HG03520 (cell line): ENCODE measurements around the gene RTP5.
"Not testable (repeated sequence)": the region's sequence is repeated elsewhere in the genome, so short reads cannot be mapped to it uniquely, and the experiment has no call there.

Experiments
- ATAC-seq: cut with Tn5 transposase; IDR thresholded peaks from one replicate; pipeline ENCODE4 v1.9.1; 2021; ENCODE audit warnings: mild to moderate bottlenecking, moderate library complexity; ENCODE audit not compliant: unreplicated experiment

The RTP5 gene

DNA sequence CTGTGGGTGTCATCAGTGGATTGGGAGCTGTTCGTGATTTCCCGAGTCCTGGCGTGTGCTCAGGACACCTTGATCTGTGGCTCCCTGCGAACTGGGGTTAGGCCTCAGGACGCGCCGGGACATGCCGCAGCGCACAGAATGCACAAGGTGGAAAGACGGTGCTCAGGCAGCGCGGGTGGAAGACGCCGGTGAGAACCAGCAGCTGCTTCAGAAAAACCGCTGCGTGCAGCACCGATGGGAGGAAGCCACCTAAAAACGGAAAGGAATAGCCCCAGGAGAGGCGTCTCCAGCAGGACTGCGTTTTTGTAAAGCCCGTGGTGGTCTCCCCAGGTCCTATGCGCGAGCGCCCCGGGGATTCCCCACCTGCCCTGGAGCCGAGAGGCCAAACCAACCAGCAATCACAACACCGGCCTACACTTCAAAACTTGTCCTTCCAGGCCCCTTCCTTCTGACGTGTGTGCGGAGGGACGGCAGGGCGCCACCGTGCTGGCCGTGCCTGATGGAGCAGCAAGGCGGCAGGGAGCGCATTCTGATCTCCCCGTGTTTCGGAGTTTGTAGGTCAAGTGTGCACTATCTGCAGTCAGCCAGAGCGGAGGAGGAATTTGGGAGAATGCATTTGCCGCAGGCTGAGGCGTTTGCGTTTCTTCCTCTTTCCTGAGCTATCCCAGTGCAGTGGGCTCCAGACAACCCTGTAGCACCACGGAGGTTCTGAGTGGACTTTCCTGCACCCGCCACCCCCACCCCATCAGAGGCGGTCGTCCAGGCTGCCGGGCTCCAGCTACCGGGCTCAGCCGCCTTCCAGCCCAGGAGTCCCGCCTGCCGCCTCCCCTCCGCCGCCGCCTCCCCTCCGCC is 32.2 kb downstream of the RTP5 start:
- ATAC-seq: no peak

DNA sequence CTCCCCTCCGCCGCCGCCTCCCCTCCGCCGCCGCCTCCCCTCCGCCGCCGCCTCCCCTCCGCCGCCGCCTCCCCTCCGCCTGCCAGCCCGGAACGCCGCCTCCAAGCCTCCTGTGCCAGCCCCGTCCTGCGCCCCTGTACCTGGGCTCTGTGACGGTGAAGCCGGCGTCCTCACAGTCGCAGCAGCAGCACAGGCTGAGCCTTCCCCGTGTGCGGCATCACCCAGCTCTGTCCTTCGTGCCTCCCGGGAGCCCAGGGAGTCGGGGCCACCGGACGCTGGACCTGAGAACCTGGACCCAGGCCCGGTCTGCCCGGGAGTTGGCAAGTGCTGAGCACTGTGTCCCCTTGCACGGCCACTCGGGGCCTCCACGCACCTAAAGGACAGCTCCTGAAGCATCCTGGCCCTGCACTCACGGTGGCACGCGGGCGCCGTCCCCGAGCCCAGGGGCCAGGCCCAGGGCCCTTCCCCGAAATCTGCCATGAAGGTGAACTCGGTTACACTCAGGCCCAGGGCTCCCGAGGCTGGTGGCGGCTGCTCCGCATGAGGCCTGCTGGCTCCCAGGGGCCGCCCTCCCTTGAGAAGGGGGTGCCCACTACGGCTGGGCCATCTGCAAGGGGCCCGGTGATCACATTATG is 32.9 kb downstream of the RTP5 start:
- ATAC-seq: no peak

DNA sequence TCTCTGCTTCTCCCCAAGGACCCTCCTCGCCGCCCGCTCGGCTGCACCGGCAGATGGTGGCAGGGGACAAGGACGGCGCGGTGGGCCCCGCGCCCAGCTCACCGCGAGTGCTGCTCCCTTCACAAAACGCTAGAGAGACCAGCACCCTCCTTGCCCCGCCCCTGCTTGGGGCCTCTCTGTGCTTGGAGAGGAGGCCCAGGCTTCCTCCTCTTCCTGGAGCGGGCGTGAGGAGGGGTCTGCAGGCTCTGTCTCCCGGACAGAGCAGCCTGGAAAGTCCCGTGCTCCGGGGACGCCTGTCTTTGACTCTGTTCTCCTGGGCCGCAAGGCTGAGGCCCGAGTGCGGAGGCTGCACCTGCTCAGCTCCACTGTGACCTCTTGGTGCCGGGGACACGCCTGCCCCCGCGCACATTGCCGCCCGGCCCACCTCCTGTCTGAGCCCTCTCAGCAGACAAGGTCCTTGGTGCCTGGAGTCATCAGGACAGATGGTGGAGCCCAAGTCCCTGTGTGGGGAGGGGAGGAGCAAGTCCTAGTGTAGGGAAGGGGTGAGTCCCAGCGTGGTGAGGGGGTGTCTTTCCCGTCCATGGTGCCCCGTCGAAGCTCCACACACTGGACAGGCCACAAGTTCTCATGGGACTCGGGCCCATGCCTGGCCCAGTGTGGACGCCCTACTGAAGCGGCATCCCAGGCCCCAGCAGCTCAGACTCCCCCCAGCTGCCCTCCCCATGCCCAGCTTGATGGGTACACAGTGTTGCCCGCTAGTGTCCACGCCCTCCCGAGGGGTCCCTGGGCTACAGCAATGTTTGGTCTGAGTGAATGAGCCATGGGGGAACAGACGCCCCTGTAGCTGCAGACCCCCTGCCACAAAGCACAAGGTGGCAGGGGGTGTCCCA is 33.8 kb downstream of the RTP5 start:
- ATAC-seq: no peak

DNA sequence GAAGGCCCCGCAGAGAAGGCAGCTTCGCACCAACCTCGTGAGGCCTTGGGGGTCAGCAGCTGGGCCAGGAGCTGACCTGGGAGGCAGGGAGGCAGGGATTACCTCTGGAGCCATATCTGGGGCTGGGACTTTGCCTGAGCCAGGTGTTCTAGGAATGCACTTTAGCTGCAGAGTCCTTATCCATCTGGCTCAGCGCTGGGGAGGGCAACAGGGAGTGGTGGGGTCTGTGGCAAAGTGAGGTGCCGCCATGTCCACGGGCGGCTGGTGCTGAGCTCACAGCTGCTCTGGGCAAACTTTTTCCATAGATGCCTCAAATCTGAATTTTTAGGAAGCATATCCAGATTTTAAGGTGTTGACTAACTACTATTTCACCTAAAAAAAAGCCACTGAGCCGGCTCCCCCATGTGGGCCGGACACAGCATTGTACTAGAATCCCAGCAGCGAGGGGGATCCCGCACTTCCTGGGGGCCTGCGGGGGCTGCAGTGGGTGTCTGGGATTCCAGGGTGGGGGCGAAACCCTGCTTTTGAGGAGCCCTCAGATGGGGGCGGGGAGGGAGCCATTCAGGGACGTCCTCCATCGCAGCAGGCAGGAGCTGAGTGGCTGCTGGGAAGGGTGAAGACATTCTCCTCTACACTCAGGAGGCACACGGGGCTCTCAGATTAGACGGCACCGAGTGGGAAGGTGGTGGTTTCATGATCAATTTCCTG is 34.6 kb downstream of the RTP5 start:
- no peak for ATAC-seq

DNA sequence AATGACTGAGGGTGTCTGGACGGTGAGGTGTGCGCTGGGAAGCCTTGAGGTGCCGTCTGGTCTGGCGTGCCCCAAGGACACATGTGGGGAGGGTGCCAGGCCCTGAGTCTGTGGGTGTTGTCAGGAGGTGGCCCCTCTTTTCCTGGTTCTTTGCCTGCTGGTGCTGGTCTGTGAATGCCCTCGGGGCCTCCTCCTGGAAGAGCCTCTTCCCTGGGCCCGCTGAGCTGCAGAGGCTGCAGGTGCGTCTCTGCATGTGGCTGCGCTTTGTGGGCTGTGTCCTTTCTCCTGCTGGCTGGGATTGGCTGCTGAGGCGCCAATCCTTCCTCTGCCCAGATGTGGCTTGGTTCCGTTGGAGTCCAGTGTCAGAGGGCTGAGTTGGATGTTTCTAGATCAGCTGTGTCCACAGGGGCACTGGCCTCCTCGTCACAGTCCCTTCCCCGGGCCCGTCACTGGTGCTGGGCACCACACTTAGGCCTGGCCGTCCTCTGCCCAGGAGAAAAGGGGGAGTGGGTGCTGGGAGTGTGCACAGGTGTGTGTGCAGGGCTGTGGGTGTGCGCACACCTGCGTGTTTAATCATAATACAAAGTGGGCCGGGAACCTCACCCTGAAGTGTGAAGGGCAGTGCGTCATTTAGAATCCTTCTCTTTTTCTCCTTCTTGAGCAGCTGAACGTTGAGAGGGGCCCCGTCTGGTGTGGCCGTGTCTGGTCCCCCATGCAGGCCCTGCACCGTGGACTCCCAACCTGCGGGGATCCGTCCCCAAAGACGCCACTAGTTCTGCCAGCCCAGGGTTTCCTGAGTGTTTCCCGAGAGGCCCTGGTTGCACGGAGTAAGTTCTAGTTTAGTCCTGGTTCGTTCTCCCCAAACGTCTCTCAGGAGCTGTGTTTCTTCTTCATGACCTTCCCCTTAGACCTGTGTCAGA is 35.5 kb downstream of the RTP5 start:
- no peak for ATAC-seq

DNA sequence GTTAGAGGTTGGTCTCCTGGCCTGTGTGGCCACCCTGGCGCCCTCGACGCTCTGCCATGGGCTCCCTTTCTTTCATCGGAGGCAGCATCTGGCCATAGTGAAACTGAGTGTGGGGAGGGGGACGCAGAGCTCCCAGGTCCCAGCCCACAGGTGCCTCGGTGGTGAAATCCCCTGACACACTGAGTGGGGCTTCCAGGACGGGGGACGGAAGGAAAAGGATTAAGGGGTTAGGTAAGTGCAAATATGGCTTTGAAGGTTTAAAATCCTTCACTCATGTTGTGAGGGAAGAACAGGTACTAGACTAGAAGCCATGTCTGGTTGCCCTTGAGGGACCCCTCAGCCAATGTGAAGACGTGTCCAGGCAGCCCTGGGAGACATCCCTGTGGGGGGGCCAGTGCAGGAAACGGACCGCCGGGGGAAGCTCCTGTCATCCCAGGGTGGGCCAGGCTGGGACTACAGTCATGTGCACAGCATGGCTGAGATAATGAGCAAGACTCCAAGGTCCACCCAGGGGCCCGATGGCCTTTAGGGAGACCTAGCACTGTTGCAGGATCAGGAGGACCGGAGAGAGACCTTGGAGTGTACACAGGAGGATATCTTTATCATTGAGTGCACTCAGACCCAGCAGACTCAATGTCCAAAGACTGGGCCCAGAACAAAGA is 36.3 kb downstream of the RTP5 start:
- ATAC-seq: no peak

DNA sequence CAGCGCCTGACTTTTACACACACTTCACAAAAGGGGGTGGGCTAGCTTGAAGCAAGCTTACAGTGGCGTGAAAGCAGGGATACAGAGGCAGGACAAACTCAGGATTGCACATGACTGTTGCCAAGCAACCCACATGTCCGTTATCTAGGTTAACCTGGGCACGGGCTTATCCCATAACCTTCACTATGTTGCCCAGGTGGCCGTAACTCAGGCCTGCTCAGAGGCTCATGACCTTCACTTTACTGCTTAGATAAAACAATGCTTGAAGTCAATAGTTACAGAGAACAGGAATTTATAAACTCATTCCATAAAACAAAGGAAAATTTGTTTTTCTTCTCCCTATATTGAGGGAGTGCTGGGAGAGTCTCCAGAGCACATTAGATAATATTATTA is 36.8 kb downstream of the RTP5 start:
- ATAC-seq: not testable (repeated sequence)

DNA sequence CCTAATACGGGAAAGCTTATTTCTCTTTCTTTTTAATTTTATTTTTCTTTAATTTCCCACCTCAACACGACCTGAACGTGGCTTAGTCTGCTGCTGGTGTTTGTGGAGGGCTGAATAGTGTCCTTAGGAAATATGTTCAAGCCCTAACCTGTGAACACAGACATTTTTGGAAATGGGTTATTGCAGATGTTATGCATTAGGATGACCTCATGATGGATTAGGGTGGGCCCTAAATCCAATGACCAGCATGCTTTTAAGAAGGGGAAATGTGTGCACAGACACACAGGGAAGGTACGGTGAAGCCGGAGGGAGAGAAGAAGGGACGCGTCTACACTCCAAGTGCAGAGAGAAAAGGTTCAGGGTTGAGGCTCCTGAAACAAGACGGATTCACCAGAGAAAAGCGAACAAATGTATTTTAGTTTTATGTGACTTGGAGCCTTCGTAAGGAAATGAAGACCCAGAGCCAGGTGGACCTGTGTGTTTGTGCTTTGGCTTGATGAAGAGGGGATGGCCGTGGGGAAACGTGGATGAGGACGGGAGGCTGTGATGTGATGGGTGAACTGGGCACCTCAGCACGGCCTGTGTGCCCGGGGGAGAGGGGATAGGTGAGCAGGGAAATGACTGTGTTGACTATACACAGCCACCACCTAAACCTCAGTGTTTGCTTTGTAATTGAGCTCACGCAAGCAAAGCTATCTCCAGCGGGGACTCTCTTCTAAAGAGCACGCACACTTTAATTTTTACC is 37.5 kb downstream of the RTP5 start:
- no peak for ATAC-seq

DNA sequence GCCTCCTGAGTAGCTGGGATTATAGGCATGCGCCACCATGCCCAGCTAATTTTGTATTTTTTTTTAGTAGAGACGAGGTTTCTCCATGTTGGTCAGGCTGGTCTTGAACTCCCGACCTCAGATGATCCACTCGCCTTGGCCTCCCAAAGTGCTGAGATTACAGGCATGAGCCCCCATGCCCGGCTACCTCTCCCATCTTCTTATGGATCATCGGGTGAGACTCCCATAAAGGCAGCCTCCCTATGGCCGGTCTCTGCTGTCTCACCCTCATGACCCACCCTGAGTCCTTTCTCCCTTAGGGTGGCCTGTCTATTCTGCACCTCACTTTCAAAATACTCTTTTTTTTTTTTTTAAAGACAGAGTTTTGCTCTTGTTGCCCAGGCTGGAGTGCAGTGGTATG is 38.3 kb downstream of the RTP5 start:
- ATAC-seq: not testable (repeated sequence)

DNA sequence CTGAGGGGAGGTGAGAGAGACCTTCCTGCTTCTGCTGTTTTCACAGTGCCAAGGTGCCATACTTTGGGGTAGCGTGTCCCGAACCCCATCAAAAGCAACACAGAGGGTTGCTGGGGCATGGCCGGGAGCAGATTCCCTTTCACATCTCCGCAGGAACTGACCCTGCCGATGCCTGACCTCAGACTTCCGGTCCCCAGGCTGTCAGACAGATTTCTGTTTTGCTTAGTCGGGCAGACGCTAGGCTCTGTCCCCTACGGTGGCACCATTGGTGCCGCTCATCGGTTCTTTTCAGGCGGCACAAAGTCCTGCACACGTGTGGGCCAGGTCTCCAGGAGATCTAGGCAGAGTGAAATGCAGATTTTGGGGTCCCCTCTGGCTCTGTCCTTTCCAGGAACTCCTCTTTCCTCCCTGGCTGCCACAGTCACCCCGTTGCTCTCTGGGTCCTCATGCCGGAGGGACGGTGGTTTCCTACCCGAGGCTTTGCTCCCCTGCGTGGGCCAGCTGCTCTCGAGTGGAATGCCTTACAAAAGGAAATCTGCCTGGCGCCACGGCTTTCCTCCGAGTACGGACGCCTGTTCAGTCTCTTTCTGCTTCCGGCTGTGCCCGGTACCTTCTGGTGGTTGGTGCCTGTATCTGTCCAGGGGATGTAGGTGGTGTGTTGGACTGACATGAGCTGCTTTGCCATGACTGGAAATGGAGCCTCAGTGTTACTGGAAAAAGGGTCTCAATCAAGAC is 39.3 kb downstream of the RTP5 start:
- ATAC-seq: no peak

DNA sequence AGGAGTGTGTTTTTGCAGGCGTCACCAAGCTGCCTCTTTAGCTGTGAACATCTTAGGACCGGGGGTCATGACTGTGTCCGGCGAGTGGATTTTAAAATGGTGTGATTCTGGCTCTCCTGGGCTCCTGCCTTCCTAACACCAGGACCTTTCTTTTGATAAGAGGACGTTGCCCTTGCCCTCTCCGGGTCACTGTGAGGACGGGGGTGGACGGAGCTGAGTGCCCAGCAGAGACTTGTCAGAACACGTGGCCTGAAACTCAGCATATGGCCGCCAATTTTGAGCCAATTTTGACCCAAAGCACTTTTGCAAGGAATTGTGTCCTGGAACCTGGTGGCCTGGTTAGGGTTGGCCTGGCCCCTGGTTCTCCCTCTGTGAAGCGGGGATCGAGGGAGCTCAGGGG is 40.2 kb downstream of the RTP5 start:
- no peak for ATAC-seq

DNA sequence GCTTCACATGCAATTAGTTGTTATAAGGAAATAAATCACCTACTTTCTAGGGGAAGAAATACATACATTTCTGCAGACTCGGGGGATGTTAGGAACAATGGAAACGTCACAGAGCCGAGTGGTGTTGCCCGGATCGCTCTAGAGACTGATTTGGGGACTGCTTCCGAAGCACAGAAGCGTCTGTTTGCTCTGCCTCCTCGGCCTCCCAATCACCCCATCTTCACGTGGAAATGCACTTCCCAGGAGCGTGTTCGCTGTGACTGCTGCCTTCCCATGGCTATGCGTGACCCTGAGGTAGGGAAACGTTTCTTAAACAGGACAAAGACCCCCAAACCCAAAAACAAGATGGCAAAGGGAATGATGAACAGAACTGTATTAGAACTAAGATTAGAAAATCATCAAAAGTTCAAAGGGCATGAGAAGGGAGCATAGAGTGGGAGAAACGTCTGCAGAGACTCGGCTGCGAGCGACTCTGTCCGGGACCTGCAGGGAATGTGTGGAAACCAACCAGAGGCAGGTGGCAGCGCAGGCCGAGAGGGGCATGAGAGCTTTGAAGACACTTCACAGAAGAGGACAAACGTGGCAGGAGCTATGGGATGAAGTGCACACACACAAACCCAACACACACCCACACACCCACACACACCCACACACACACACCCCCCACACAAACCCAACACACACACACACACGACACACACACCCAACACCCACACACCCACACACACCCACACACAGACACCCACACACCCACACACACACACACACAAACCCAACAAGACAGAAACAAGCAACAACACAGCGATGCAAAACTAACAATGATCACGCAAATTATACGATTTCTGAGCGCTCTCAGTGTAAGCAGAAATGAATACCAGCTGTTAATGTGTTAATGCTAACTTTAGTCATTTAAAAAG is 41.3 kb downstream of the RTP5 start:
- ATAC-seq: no peak

DNA sequence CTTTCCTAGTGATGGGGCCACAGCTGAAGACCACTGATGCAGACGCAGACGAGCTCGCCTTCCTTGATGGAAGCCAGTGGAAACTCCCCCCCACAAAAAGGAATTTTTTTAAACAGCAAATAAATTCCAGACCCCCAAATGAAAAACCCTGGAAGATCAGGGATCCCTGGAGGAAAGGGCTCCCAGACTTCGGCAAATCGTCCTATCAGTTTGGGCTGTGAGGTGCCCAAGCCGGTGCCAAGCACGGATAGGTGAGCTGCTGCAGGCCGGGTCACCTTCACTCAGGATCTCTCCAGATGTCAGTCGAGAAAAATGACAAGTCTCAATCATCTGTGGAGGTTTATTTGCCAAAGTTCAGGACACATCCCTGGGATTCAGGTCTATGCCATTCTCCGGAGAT is 42.0 kb downstream of the RTP5 start:
- ATAC-seq: no peak

DNA sequence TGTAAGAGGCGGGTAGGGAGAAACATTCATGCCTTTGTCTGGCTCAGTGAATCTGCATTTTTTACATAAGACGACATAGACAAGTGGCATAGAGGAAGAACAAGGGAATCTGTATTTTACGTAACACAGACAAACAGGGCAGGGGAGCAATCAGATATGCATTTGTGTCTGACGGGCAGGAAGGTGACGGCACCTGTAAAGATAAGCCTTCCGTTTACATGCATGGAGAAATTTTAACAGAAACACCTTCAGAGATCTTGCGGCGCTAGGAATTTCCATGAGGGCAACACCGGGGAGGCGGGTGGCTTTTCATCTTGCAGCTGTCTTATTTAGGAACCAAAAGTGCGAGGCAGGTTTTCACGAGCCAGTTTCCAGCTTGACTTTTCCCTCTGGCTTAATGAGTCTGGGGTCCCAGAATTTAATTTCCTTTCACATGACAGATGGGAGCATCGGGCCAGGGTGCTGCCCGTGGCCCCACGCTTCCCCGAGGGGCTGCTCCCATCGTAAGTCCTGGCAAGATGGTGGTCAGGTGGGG is 42.6 kb downstream of the RTP5 start:
- ATAC-seq: no peak

DNA sequence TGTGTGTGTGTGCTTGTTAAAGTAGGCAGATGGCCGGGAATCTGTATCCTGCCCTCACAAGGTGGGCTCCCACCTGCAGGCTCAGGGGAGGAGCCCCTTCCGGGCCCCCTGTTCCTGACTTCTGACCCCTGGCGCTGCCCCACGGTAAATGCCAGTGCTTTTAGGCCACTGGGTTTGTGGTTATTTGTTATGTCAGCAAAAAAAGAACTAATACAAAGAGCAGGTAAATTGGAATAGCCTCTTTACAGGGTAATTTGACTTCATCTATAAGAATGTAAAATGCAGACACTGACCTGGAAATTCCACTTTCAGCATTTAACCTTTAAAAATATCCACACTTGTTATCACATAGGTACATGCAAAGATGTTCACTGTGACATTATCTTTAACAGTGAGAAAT is 44.2 kb downstream of the RTP5 start:
- no peak for ATAC-seq

DNA sequence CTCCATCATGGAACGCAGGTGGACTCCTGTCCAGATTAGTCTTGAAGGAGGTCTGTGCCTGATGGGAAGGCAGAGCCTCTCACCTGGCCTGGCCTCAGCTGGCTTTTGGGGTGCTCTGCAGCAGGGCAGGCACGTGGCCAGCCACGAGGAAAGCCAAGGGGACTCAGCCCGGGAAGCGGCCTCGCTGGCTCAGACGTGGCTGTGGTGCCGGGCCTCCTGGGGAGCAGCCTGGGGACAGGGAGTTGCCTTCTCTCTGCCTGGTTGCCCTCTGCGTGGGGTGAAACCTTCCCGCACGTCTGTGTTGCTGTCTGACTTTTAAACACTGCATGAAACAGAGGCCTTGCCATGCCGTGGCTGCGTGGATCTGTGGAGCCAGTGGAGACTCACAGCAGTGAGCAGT is 45.0 kb downstream of the RTP5 start:
- no peak for ATAC-seq

DNA sequence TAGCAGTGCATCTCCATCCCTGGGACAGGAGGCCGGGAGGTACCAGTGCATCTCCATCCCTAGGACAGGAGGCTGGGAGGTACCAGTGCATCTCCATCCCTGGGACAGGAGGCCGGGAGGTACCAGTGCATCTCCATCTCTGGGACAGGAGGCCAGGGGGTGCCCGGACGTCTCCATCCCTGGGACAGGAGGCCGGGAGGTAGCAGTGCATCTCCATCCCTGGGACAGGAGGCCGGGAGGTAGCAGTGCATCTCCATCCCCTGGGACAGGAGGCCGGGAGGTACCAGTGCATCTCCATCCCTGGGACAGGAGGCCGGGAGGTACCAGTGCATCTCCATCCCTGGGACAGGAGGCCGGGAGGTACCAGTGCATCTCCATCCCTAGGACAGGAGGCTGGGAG is 52.1 kb downstream of the RTP5 start:
- ATAC-seq: not testable (repeated sequence)
